Measurements from ENCODE around the gene IPO11. TPM values are rescaled to one million over a fixed set of nuclear protein-coding genes. Genes with fewer than 3 reads are reported as not detected.
A peak's percentile ranks its signal among the peaks of the same experiment; 100 is the strongest.

The IPO11 gene
- total and polyA plus RNA-seq, 2 of the 13 experiments (the other 11 are each of a cell fraction or from before 2014, with no cell fraction given) = 13.9 to 24.4 TPM

DNA sequence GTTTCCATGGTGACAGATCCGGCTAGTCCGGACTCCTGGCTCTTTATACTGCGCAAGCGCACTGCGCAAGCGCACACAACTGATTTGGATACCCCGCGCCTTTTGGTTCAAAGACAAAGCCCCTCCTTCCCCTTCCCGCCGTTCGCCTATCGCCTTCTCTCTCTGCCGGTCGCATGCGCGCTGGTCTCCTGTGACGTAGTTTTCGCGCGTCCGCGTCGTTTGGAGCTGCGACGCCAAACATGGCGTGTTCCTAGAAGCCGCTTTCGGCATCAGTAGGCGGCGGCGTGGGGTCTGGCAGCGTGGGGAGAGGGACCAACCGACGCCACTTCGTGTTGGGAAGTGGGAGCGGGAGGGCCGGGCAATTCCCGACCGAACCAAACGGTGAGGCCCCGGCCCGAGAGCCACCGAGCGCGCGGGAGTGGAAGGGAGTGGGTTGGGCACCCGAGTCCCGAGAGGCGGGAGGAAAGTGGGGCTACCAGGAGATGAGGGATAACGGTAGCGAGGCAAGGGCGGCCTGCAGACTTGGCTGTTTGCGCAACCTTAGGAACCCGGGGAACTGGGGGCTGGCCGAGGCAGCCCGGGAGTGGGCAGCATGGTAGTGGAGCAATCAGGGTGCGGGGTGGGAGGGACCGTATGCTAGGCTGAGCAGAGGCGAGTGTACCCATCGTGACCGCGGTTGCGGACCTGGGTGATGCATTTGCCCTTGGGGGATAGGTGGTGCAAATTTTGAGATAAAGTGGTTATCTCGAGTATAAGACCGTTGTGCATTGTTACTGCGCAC lies at the start of gene IPO11 (continued):
- TF ChIP-seq PATZ1 (CRISPR knock-in tag; IDR thresholded peaks at IDR 0.05) (no peak), IRF9 (CRISPR knock-in tag; IDR thresholded peaks at IDR 0.05; ENCODE audit: borderline replicate concordance) (peak; percentile 76; the same call in 1 of the 2 replicates), ZNF329 (CRISPR knock-in tag; IDR thresholded peaks at IDR 0.05; ENCODE audit: low read depth) (no peak), ZNF773 (CRISPR knock-in tag; IDR thresholded peaks at IDR 0.05; ENCODE audit: borderline replicate concordance) (no peak), ZNF432 (CRISPR knock-in tag; IDR thresholded peaks at IDR 0.05; ENCODE audit: borderline replicate concordance) (no peak), SNRNP70 (IDR thresholded peaks at IDR 0.05; ENCODE audit: low read depth, low read length) (no peak), NFIB (CRISPR knock-in tag; IDR thresholded peaks at IDR 0.05; ENCODE audit: borderline replicate concordance) (no peak), ZFP90 (CRISPR knock-in tag; IDR thresholded peaks at IDR 0.05; ENCODE audit: borderline replicate concordance) (no peak), ZFP37 (CRISPR knock-in tag; IDR thresholded peaks at IDR 0.05; ENCODE audit: borderline replicate concordance) (no peak), MLX (CRISPR knock-in tag; IDR thresholded peaks at IDR 0.05) (no peak; the same call in 1 of the 2 replicates), ZNF34 (CRISPR knock-in tag; IDR thresholded peaks at IDR 0.05; ENCODE audit: borderline replicate concordance) (no peak), HIVEP1 (CRISPR knock-in tag; IDR thresholded peaks at IDR 0.05) (no peak; the same call in 1 of the 2 replicates), KLF16 (CRISPR knock-in tag; IDR thresholded peaks at IDR 0.05) (0 out of 4 replicates have a peak, but pooled peaks of 1 of the 2 experiments have one; percentile 55), PCBP2 (optimal IDR thresholded peaks at IDR 0.05; ENCODE audit: low read depth, low read length, poor library complexity, severe bottlenecking) (no peak), ZNF274 (CRISPR knock-in tag; IDR thresholded peaks at IDR 0.05) (peak; percentile 30; the same call in 1 of the 2 replicates), ETS1 (CRISPR knock-in tag; IDR thresholded peaks at IDR 0.05) (no peak), SIX1 (CRISPR knock-in tag; IDR thresholded peaks at IDR 0.05; ENCODE audit: borderline replicate concordance) (no peak), SP4 (CRISPR knock-in tag; IDR thresholded peaks at IDR 0.05) (peak; percentile 76; the same call in 1 of the 2 replicates), AGO2 (optimal IDR thresholded peaks at IDR 0.05; ENCODE audit: low read depth, low read length) (peak; percentile 75), PPARG (CRISPR knock-in tag; conservative IDR thresholded peaks at IDR 0.05) (no peak), GATAD2A (CRISPR knock-in tag; IDR thresholded peaks at IDR 0.05) (peak; percentile 26; the same call in 1 of the 2 replicates)
- TF ChIP-seq, protein P1, sequence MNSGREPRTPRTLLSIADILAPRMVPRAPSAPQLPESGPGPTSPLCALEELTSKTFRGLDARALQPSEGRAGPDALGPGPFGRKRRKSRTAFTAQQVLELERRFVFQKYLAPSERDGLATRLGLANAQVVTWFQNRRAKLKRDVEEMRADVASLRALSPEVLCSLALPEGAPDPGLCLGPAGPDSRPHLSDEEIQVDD (CRISPR knock-in tag; IDR thresholded peaks at IDR 0.05; ENCODE audit: borderline replicate concordance) = no peak
- TF ChIP-seq, protein P2, sequence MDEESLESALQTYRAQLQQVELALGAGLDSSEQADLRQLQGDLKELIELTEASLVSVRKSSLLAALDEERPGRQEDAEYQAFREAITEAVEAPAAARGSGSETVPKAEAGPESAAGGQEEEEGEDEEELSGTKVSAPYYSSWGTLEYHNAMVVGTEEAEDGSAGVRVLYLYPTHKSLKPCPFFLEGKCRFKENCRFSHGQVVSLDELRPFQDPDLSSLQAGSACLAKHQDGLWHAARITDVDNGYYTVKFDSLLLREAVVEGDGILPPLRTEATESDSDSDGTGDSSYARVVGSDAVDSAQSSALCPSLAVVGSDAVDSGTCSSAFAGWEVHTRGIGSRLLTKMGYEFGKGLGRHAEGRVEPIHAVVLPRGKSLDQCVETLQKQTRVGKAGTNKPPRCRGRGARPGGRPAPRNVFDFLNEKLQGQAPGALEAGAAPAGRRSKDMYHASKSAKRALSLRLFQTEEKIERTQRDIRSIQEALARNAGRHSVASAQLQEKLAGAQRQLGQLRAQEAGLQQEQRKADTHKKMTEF (CRISPR knock-in tag; IDR thresholded peaks at IDR 0.05) = peak; percentile 88

Data from HepG2 (cell line).